LoVo (cell line): ENCODE measurements around the gene LSAMP.

Experiments used
- DNase-seq: peaks from one replicate; pipeline ENCODE4 v3.0.0-alpha.2; 2016; ENCODE audit warnings: low spot score

Gene LSAMP

GRCh38 chr3:115947325-115947724 lies 498.0 kb downstream of the LSAMP start:
- DNase-seq: no peak

GRCh38 chr3:115943579-115943978 lies 501.7 kb downstream of the LSAMP start:
- DNase-seq: no peak

- DNase-seq: no peak
These were observed 508.2 kb downstream of the LSAMP start for GRCh38 chr3:115937054-115937453.

GRCh38 chr3:115932807-115933206 lies 512.5 kb downstream of the LSAMP start:
- no peak for DNase-seq

GRCh38 chr3:115931581-115931980 lies 513.7 kb downstream of the LSAMP start:
- no peak for DNase-seq

GRCh38 chr3:115930922-115931321 lies 514.4 kb downstream of the LSAMP start:
- no peak for DNase-seq

- DNase-seq: no peak
These were observed 515.1 kb downstream of the LSAMP start for GRCh38 chr3:115930168-115930567.

GRCh38 chr3:115928376-115928775 lies 516.9 kb downstream of the LSAMP start:
- no peak for DNase-seq

GRCh38 chr3:115927197-115927596 lies 518.1 kb downstream of the LSAMP start:
- DNase-seq: no peak

- DNase-seq: peak; percentile 5
These were observed 522.5 kb downstream of the LSAMP start for GRCh38 chr3:115922681-115923347.

- no peak for DNase-seq
These were observed 523.6 kb downstream of the LSAMP start for GRCh38 chr3:115921711-115922110.

GRCh38 chr3:115918900-115919299 lies 526.4 kb downstream of the LSAMP start:
- DNase-seq: no peak

- DNase-seq: no peak
These were observed 528.4 kb downstream of the LSAMP start for GRCh38 chr3:115916866-115917265.

- no peak for DNase-seq
These were observed 530.2 kb downstream of the LSAMP start for GRCh38 chr3:115915061-115915460.

- DNase-seq: peak; percentile 4
These were observed 532.1 kb downstream of the LSAMP start for GRCh38 chr3:115913069-115913686.

- no peak for DNase-seq
These were observed 532.9 kb downstream of the LSAMP start for GRCh38 chr3:115912372-115912771.

GRCh38 chr3:115905871-115906270 lies 539.4 kb downstream of the LSAMP start:
- DNase-seq: no peak

GRCh38 chr3:115903843-115904242 lies 541.4 kb downstream of the LSAMP start:
- DNase-seq: no peak

GRCh38 chr3:115901008-115901407 lies 544.3 kb downstream of the LSAMP start:
- DNase-seq: no peak

- DNase-seq: no peak
These were observed 545.8 kb downstream of the LSAMP start for GRCh38 chr3:115899535-115899934.

GRCh38 chr3:115898656-115899410 lies 546.5 kb downstream of the LSAMP start:
- DNase-seq: no peak

GRCh38 chr3:115891006-115891636 lies 554.2 kb downstream of the LSAMP start:
- DNase-seq: no peak

GRCh38 chr3:115890579-115890978 lies 554.7 kb downstream of the LSAMP start:
- DNase-seq: no peak
